ENCODE measurements around the gene MTHFD1L. TPM values are rescaled to one million over a fixed set of nuclear protein-coding genes. Genes with fewer than 3 reads are reported as not detected.

The MTHFD1L gene
- total and polyA plus RNA-seq, 2 donors (not counting 1 experiment from before 2014, with no cell fraction given): 36.1 to 48.9 TPM

DNA sequence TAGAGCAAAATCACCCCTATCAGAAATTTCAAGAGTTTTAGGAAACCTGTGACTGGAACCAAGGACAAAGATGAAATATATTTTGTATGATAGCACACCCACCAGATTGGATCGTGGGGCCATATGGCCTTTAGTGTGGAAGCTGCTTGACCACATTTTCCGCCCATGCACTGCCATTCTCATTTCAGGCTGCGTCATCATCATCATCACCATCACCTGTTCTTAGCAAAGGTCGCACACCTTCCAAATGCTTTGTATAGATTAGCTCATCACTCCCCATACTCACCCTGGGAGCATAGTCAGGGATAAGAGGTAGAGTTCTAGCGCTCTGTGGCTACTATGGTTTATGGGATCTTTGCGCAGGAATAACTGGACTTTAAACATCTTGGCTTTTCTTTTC lies 185.7 kb downstream of the MTHFD1L start:
- Histone ChIP-seq H2AFZ (ENCODE audit: low read length) (no peak overlapping the region), H3K27me3 (ENCODE audit: control insufficient read depth, insufficient read depth, low read length) (no peaks in the 10 kb centered on the region), H3K4me2 (ENCODE audit: extremely low read depth, insufficient read depth, low read length) (no peak overlapping the region), H3K79me2 (ENCODE audit: control insufficient read depth, insufficient read depth, low read length) (no peaks in the 10 kb centered on the region), H3K36me3 (ENCODE audit: control insufficient read depth, insufficient read depth, low read length) (no peaks in the 10 kb centered on the region), H3K4me3 (replicated peaks in 1 of 4; ENCODE audit: control extremely low read depth in 1 of 4, insufficient read depth in 1 of 4, low read depth in 3 of 4, low read length in 4 of 4) (no peak overlapping the region), H3K9me3 (ENCODE audit: control insufficient read depth, insufficient read depth, low read depth, low read length) (no peaks in the 10 kb centered on the region), H4K20me1 (ENCODE audit: control insufficient read depth, extremely low read depth, insufficient read depth, low read length) (no peaks in the 10 kb centered on the region), H3K4me1 (ENCODE audit: control insufficient read depth, extremely low read depth, insufficient read depth, low read length) (no peaks in the 10 kb centered on the region), H3K9ac (ENCODE audit: insufficient read depth, low read length) (no peak overlapping the region), H3K27ac (ENCODE audit: insufficient read depth, low read length) (no peak overlapping the region)
- DNase-seq (ENCODE audit: low read depth in 2 of 2): no peak
- TF ChIP-seq, protein P1, sequence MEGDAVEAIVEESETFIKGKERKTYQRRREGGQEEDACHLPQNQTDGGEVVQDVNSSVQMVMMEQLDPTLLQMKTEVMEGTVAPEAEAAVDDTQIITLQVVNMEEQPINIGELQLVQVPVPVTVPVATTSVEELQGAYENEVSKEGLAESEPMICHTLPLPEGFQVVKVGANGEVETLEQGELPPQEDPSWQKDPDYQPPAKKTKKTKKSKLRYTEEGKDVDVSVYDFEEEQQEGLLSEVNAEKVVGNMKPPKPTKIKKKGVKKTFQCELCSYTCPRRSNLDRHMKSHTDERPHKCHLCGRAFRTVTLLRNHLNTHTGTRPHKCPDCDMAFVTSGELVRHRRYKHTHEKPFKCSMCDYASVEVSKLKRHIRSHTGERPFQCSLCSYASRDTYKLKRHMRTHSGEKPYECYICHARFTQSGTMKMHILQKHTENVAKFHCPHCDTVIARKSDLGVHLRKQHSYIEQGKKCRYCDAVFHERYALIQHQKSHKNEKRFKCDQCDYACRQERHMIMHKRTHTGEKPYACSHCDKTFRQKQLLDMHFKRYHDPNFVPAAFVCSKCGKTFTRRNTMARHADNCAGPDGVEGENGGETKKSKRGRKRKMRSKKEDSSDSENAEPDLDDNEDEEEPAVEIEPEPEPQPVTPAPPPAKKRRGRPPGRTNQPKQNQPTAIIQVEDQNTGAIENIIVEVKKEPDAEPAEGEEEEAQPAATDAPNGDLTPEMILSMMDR (conservative IDR thresholded peaks at IDR 0.05 in 1 of 2, IDR thresholded peaks at IDR 0.05 in 1 of 2; ENCODE audit: low read depth in 1 of 2, low read length in 2 of 2): no peak
- TF ChIP-seq EZH2 (IDR thresholded peaks at IDR 0.05; ENCODE audit: low read length, missing control alignments): no peak

DNA sequence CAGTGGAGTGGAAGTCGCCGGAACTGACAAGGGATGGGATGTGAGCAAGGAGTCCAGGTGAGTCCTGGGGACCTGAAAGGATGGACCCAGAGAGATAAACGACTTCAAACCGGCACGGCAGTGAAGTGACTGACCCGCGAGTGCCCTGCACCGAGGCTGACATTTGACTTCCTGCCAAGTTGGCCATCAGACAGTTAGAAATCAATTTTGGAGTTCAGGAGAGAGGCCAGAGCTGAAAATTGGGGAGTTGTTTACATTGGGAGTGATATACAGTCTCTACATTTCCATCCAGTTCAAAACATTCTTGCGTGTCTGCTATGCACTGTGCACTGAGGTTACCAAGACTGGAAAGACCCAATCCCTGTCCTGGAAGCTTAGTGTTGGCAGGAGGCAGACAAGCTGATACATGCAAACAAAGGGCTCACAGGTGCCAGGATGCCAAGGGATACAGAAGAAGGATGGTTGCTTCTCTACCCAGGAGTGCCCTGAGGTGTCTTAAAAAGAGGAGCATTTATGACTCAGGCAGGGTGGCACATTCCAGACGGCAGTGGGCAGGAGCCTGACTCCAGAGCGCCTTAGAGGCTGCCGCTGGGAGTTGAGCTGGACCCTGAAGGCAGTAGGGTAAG lies 186.6 kb downstream of the MTHFD1L start:
- Histone ChIP-seq H2AFZ (ENCODE audit: low read length) (no peak overlapping the region), H3K27ac (ENCODE audit: insufficient read depth, low read length) (no peak overlapping the region), H3K9me3 (ENCODE audit: control insufficient read depth, insufficient read depth, low read depth, low read length) (no peaks in the 10 kb centered on the region), H3K4me1 (ENCODE audit: control insufficient read depth, extremely low read depth, insufficient read depth, low read length) (no peaks in the 10 kb centered on the region), H3K36me3 (ENCODE audit: control insufficient read depth, insufficient read depth, low read length) (no peaks in the 10 kb centered on the region), H3K79me2 (ENCODE audit: control insufficient read depth, insufficient read depth, low read length) (no peaks in the 10 kb centered on the region), H3K4me2 (ENCODE audit: extremely low read depth, insufficient read depth, low read length) (no peak overlapping the region), H3K27me3 (ENCODE audit: control insufficient read depth, insufficient read depth, low read length) (no peaks in the 10 kb centered on the region), H3K9ac (ENCODE audit: insufficient read depth, low read length) (no peak overlapping the region), H3K4me3 (replicated peaks in 1 of 4; ENCODE audit: control extremely low read depth in 1 of 4, insufficient read depth in 1 of 4, low read depth in 3 of 4, low read length in 4 of 4) (no peak overlapping the region), H4K20me1 (ENCODE audit: control insufficient read depth, extremely low read depth, insufficient read depth, low read length) (no peaks in the 10 kb centered on the region)
- DNase-seq (ENCODE audit: low read depth in 2 of 2): no peak
- TF ChIP-seq, protein P1 (conservative IDR thresholded peaks at IDR 0.05 in 1 of 2, IDR thresholded peaks at IDR 0.05 in 1 of 2; ENCODE audit: low read depth in 1 of 2, low read length in 2 of 2): no peak
- TF ChIP-seq EZH2 (IDR thresholded peaks at IDR 0.05; ENCODE audit: low read length, missing control alignments): no peak

DNA sequence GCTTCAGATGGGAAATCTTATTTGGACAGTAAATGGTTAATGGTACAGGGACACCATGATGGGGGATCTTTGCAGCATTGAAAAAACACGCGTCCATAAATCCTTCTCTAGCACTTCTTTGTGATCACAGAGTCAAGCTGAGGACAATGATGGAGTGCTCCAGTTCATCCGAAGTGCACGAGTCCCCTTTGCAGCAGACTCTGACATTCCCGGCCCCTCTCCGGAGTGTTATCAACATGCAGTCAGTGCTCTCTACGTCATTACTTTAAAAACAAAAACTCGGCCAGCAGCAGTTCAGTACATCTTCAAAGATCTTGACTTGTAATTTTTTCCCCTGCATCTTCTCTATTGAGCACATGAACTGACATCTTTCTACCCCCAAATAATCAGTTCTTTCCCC lies 188.8 kb downstream of the MTHFD1L start:
- Histone ChIP-seq H4K20me1 (ENCODE audit: control insufficient read depth, extremely low read depth, insufficient read depth, low read length) (no peaks in the 10 kb centered on the region), H3K27ac (ENCODE audit: insufficient read depth, low read length) (no peak overlapping the region), H3K4me3 (replicated peaks in 1 of 4; ENCODE audit: control extremely low read depth in 1 of 4, insufficient read depth in 1 of 4, low read depth in 3 of 4, low read length in 4 of 4) (no peak overlapping the region), H3K4me2 (ENCODE audit: extremely low read depth, insufficient read depth, low read length) (no peak overlapping the region), H3K79me2 (ENCODE audit: control insufficient read depth, insufficient read depth, low read length) (no peaks in the 10 kb centered on the region), H3K36me3 (ENCODE audit: control insufficient read depth, insufficient read depth, low read length) (no peaks in the 10 kb centered on the region), H2AFZ (ENCODE audit: low read length) (no peak overlapping the region), H3K27me3 (ENCODE audit: control insufficient read depth, insufficient read depth, low read length) (no peaks in the 10 kb centered on the region), H3K4me1 (ENCODE audit: control insufficient read depth, extremely low read depth, insufficient read depth, low read length) (no peaks in the 10 kb centered on the region), H3K9ac (ENCODE audit: insufficient read depth, low read length) (no peak overlapping the region), H3K9me3 (ENCODE audit: control insufficient read depth, insufficient read depth, low read depth, low read length) (no peaks in the 10 kb centered on the region)
- TF ChIP-seq EZH2 (IDR thresholded peaks at IDR 0.05; ENCODE audit: low read length, missing control alignments): no peak
- TF ChIP-seq, protein P1 (conservative IDR thresholded peaks at IDR 0.05 in 1 of 2, IDR thresholded peaks at IDR 0.05 in 1 of 2; ENCODE audit: low read depth in 1 of 2, low read length in 2 of 2): no peak
- DNase-seq (ENCODE audit: low read depth in 2 of 2): peak; percentile 37 to 80

Data from fibroblast of lung (primary cell).